B cell (primary cell): Measurements from ENCODE around the gene SENP1. TPM values are rescaled to one million over a fixed set of nuclear protein-coding genes. Genes with fewer than 3 reads are reported as not detected.

Experiments used
- ATAC-seq: fragments of 200-7000 bp; cut with Tn5 transposase; one replicate; pipeline ENCODE4 v1.10.0; 2021; ENCODE audit warnings: low read depth, mild to moderate bottlenecking, moderate number of reproducible peaks, moderate library complexity
- CTCF ChIA-PET: fragments of 350-600 bp; sonication (Branson Sonifier 250); formaldehyde crosslinking; loops from one replicate; lab custom pipeline; 2021; ENCODE audit warnings: antibody characterized with exemption, inconsistent platforms; lab: Charles Lee
- POLR2A ChIA-PET: fragments of 350-600 bp; sonication (Branson Sonifier 250); formaldehyde crosslinking; loops from one replicate; lab custom pipeline; 2021; ENCODE audit warnings: antibody characterized with exemption; lab: Charles Lee
- DNase-seq: peaks from one replicate; pipeline ENCODE4 v3.0.0; 2013
- H2AFZ ChIP-seq: 2 replicates; pipeline ENCODE4 v1.6.1; 2012; ENCODE audit warnings: mild to moderate bottlenecking, low read depth, low read length; ENCODE audit not compliant: insufficient read depth, poor library complexity, severe bottlenecking
- H3K27ac ChIP-seq, 2 donors: 1 replicate in 1 of 2; 2 replicates in 1 of 2; pipeline ENCODE4 v1.5.1; 2012 to 2013; ENCODE audit warnings: low read length in 2 of 2, mild to moderate bottlenecking in 2 of 2, moderate library complexity in 1 of 2
- H3K27me3 ChIP-seq, 4 experiments: fragments of 200-600 bp in 1 of 4; sonication (generic) in 1 of 4; replicated peaks in 1 of 4; 1 replicate in 2 of 4; 2 replicates in 2 of 4; pipeline versions ENCODE4 v1.6.1 to v1.7.0; 2013 to 2016; ENCODE audit warnings: low read length in 3 of 4, mild to moderate bottlenecking in 2 of 4, mixed read lengths in 1 of 4, moderate library complexity in 1 of 4; ENCODE audit not compliant: insufficient read depth in 4 of 4, control insufficient read depth in 3 of 4; ENCODE audit errors: control extremely low read depth in 1 of 4
- H3K36me3 ChIP-seq, 2 experiments: replicated peaks in 1 of 2; 1 replicate in 1 of 2; 2 replicates in 1 of 2; pipeline versions ENCODE4 v1.6.1 to v1.7.1; 2013; ENCODE audit warnings: low read length in 1 of 2; ENCODE audit not compliant: insufficient read depth in 2 of 2, control insufficient read depth in 1 of 2; ENCODE audit errors: control extremely low read depth in 1 of 2, extremely low read depth in 1 of 2
- H3K4me1 ChIP-seq, 2 donors: fragments of 200-600 bp in 1 of 2; sonication (generic) in 1 of 2; 1 replicate in 1 of 2; 2 replicates in 1 of 2; pipeline versions ENCODE4 v1.5.1 to v1.6.1; 2013 to 2017; ENCODE audit warnings: low read length in 2 of 2; ENCODE audit not compliant: control insufficient read depth in 2 of 2, insufficient read depth in 2 of 2
- H3K4me2 ChIP-seq: replicated peaks from 2 replicates; pipeline ENCODE3; 2012; ENCODE audit warnings: mild to moderate bottlenecking, low read depth, low read length; ENCODE audit not compliant: poor library complexity, severe bottlenecking
- H3K4me3 ChIP-seq, 5 experiments: fragments of 200-600 bp in 1 of 5; sonication (generic) in 1 of 5; 1 replicate in 3 of 5; 2 replicates in 2 of 5; pipeline versions ENCODE4 v1.5.1 to v1.7.0; 2011 to 2016; ENCODE audit warnings: low read length in 4 of 5, mild to moderate bottlenecking in 4 of 5, low read depth in 2 of 5, control low read depth in 1 of 5, moderate library complexity in 1 of 5; ENCODE audit not compliant: insufficient read depth in 1 of 5; ENCODE audit errors: control extremely low read depth in 1 of 5, extremely low read depth in 1 of 5
- H3K79me2 ChIP-seq: fragments of 200-600 bp; sonication (generic); one replicate; pipeline ENCODE4 v1.6.0; 2016; ENCODE audit warnings: low read length; ENCODE audit not compliant: control insufficient read depth, insufficient read depth
- H3K9ac ChIP-seq: fragments of 200-600 bp; sonication (generic); 2 replicates; pipeline ENCODE4 v1.6.1; 2017; ENCODE audit warnings: mild to moderate bottlenecking, low read length, moderate library complexity
- H3K9me3 ChIP-seq, 3 donors: one replicate each; pipeline versions ENCODE4 v1.6.1 to v1.7.1; 2013; ENCODE audit warnings: low read length in 2 of 3; ENCODE audit not compliant: control insufficient read depth in 2 of 3, insufficient read depth in 1 of 3; ENCODE audit errors: control extremely low read depth in 1 of 3
- H4K20me1 ChIP-seq: 2 replicates; pipeline ENCODE4 v1.6.0; 2012; ENCODE audit warnings: mild to moderate bottlenecking, low read length; ENCODE audit not compliant: insufficient read depth, control insufficient read depth, poor library complexity, severe bottlenecking
- H3K27ac Mint-ChIP-seq: one replicate; pipeline ENCODE4 v1.8.0; 2021; ENCODE audit warnings: mixed read lengths
- H3K27me3 Mint-ChIP-seq: one replicate; pipeline ENCODE4 v1.8.0; 2021; ENCODE audit warnings: mixed read lengths
- H3K4me1 Mint-ChIP-seq: one replicate; pipeline ENCODE4 v1.8.0; 2021; ENCODE audit warnings: mixed read lengths
- H3K4me3 Mint-ChIP-seq: one replicate; pipeline ENCODE4 v1.8.0; 2021; ENCODE audit warnings: mixed read lengths
- H3K9me3 Mint-ChIP-seq: one replicate; pipeline ENCODE4 v1.8.0; 2022; ENCODE audit warnings: mixed read lengths; ENCODE audit not compliant: insufficient read depth
- CTCF ChIP-seq: fragments of 200-600 bp; IDR thresholded peaks from one replicate; pipeline ENCODE4 v1.8.0; 2022; ENCODE audit warnings: antibody characterized with exemption, mild to moderate bottlenecking
- EZH2 ChIP-seq: IDR thresholded peaks from 2 replicates; pipeline ENCODE4 v1.6.1; 2012; ENCODE audit warnings: borderline replicate concordance, low read depth, mild to moderate bottlenecking, moderate library complexity, low read length; ENCODE audit not compliant: insufficient read depth, poor library complexity, severe bottlenecking
- WGBS: methylation state at CpG from one replicate; pipeline ENCODE4 v1.1.5; 2013; ENCODE audit warnings: missing lambda C conversion rate; ENCODE audit not compliant: insufficient coverage; 5-methylcytosine and 5-hydroxymethylcytosine counted together
- intact Hi-C: fragments of 100-400 bp; cut with micrococcal nuclease; formaldehyde crosslinking; loops from one replicate; pipeline ENCODE4 v1.10.0; 2022
- polyA plus RNA-seq: library from polyadenylated mRNA; depleted of rRNA; stranded (reverse); fragments of >200 nt; gene quantifications from 2 replicates; pipeline ENCODE4 v1.2.3, GENCODE V29; 2012
- total RNA-seq, 2 donors: library from RNA; stranded (reverse); fragments of 120-200 nt in 1 of 2; gene quantifications; 1 replicate in 1 of 2; 2 replicates in 1 of 2; pipeline versions ENCODE4 v1.2.3 to v1.2.4, GENCODE V29; 2013 to 2022

The SENP1 gene
- total and polyA plus RNA-seq, 2 donors (not counting 1 experiment from before 2014, with no cell fraction given), result 7.3 to 44.8 TPM

DNA sequence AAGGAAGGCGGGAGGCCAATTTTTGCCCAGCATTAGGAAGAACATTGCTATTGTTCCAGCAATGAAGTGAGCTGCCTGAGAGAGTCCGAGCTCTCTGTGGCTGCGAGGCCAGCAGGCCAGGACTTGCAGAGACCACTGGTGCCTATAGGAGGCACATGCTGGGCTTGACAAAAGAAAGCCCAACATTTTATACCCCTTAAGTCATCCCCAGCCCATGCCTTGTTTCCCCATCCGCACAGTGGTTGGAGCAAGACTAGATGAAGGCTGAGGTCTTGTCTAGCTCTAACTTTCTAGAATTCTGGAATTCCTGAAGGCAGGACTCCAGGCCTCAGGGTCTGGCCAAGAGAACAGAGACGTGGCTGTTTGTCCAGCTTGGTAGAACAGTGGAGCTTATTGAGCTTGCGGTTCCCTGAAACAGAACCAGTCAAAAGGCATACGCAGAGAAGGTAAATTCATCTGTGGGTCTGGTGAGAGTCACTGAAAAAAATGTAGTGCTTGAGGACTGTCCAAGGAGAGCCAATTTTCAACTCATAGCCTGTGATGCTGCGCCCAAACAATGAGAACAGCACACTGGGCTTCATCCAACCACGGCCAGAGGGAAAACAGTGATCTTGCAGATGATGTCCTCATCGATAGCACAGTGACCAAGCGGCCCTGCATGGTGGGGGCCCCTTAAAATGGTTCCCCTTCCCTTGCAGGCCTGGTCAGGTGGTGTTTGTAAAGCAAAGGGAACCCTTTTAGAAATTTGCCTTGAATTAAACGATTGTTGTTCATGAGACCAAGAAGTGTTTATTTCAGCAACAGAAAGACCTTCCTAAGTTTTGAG lies 74.5 kb downstream of the SENP1 start:
- no peak overlapping the region for H3K27ac Mint-ChIP-seq
- POLR2A ChIA-PET, result no interaction called here

More for the DNA sequence above, 74.5 kb downstream of the SENP1 start:
- CTCF ChIA-PET, result no interaction called here
- Histone ChIP-seq H3K36me3 (no peaks in the 10 kb centered on the region), H3K9me3 (no peaks in the 10 kb centered on the region), H3K79me2 (no peaks in the 10 kb centered on the region), H2AFZ (no peak overlapping the region), H3K9ac (no peak overlapping the region), H4K20me1 (no peaks in the 10 kb centered on the region), H3K27ac (no peak overlapping the region), H3K27me3 (peaks cover 0 to 2% (median 0%) of the 10 kb centered on the region in 4 experiments), H3K4me1 (peaks cover 5 to 9% of the 10 kb centered on the region in 2 donors), H3K4me3 (no peak overlapping the region), H3K4me2 (no peak overlapping the region)
- no peaks in the 10 kb centered on the region for H3K27me3 Mint-ChIP-seq
- DNase-seq, result no peak
- H3K9me3 Mint-ChIP-seq, result no peaks in the 10 kb centered on the region
- TF ChIP-seq EZH2, result no peak
- TF ChIP-seq CTCF, result no peak
- H3K4me1 Mint-ChIP-seq, result peaks cover 10% of the 10 kb centered on the region
- ATAC-seq, result no peak
- 95% methylated on average over 11 of the region's 12 CpGs for WGBS
- intact Hi-C loops, result no loop called here
- H3K4me3 Mint-ChIP-seq, result no peak overlapping the region
